CD4-positive, alpha-beta T cell treated with Interleukin-4 for 1 hour (primary cell): ENCODE results near the gene CEP192.
"Not testable (repeated sequence)": the region's sequence is repeated elsewhere in the genome, so short reads cannot be mapped to it uniquely, and the experiment has no call there.

ENCODE experiments used
- DNase-seq, 2 donors: peaks; one replicate each; pipeline ENCODE4 v3.0.0-alpha.2; 2020 to 2022

CEP192 gene

GRCh38 chr18:12990967-12991820 is at the start of gene CEP192:
Gene CEP192, plus strand, starts transcription at chr18:12991362. Its CDS starts 8,063 bp downstream, at chr18:12999425.
- DNase-seq = peak; percentile 98 to 99

- DNase-seq = no peak
Measured at GRCh38 chr18:12943215-12943614, 47.9 kb upstream of the CEP192 start.

GRCh38 chr18:12944709-12945108 is 46.5 kb upstream of the CEP192 start:
- no peak for DNase-seq

- no peak for DNase-seq
Measured at GRCh38 chr18:12946549-12947284, 44.4 kb upstream of the CEP192 start.

GRCh38 chr18:12947285-12948049 is 43.7 kb upstream of the CEP192 start, which contains the start of gene SEH1L:
Gene SEH1L, plus strand, starts transcription at chr18:12948011. Its CDS starts 111 bp downstream, at chr18:12948122.
- peak; percentile 98 for DNase-seq

- peak; percentile 98 to 99 for DNase-seq
Measured at GRCh38 chr18:12948050-12948804, 42.9 kb upstream of the CEP192 start.

- no peak for DNase-seq
Measured at GRCh38 chr18:12958478-12958877, 32.7 kb upstream of the CEP192 start.

- DNase-seq = no peak
Measured at GRCh38 chr18:12960395-12960794, 30.8 kb upstream of the CEP192 start.

GRCh38 chr18:12960853-12961397 is 30.2 kb upstream of the CEP192 start:
- no peak for DNase-seq

GRCh38 chr18:12963069-12963468 is 28.1 kb upstream of the CEP192 start:
- no peak for DNase-seq

- DNase-seq = no peak
Measured at GRCh38 chr18:12968115-12968514, 23.0 kb upstream of the CEP192 start.

- DNase-seq = no peak
Measured at GRCh38 chr18:12968619-12969018, 22.5 kb upstream of the CEP192 start.

GRCh38 chr18:12973562-12974213 is 17.5 kb upstream of the CEP192 start:
- DNase-seq = no peak

- DNase-seq = no peak
Measured at GRCh38 chr18:12975488-12975887, 15.7 kb upstream of the CEP192 start.

- no peak for DNase-seq
Measured at GRCh38 chr18:12976305-12976704, 14.9 kb upstream of the CEP192 start.

GRCh38 chr18:12980065-12980464 is 11.1 kb upstream of the CEP192 start:
- not testable (repeated sequence) for DNase-seq

GRCh38 chr18:12989397-12990122 is 1.6 kb upstream of the CEP192 start:
- DNase-seq = no peak

- DNase-seq = peak; percentile 42 to 57
Measured at GRCh38 chr18:12990123-12990475, 1.1 kb upstream of the CEP192 start.

- DNase-seq = no peak
Measured at GRCh38 chr18:12990641-12990966, 558 bp upstream of the CEP192 start.

- no peak for DNase-seq
Measured at GRCh38 chr18:12991821-12992179, 638 bp downstream of the CEP192 start.

- DNase-seq = no peak
Measured at GRCh38 chr18:12993439-12993838, 2.3 kb downstream of the CEP192 start.
